ENCODE results near the gene ANXA8L1.
"Not testable (repeated sequence)": the region's sequence is repeated elsewhere in the genome, so short reads cannot be mapped to it uniquely, and the experiment has no call there.

The ANXA8L1 gene

GRCh38 chr10:46396441-46397279 is 21.1 kb downstream of the ANXA8L1 start:
- DNase-seq; in situ Hi-C loops (cut with MboI; ENCODE audit: low pct_unique_long_range_greater_than_20kb, low sequenced_read_pairs): not testable (repeated sequence)

- in situ Hi-C loops (cut with MboI; ENCODE audit: low pct_unique_long_range_greater_than_20kb, low sequenced_read_pairs); DNase-seq: not testable (repeated sequence)
Measured at GRCh38 chr10:46397767-46398166, 22.2 kb downstream of the ANXA8L1 start.

- in situ Hi-C loops (cut with MboI; ENCODE audit: low pct_unique_long_range_greater_than_20kb, low sequenced_read_pairs) = not testable (repeated sequence)
- DNase-seq = peak; percentile 5
Measured at GRCh38 chr10:46398212-46398886, 22.8 kb downstream of the ANXA8L1 start.

GRCh38 chr10:46409556-46409955 is 34.0 kb downstream of the ANXA8L1 start:
- in situ Hi-C loops (cut with MboI; ENCODE audit: low pct_unique_long_range_greater_than_20kb, low sequenced_read_pairs); DNase-seq: not testable (repeated sequence)

GRCh38 chr10:46411123-46411522 is 35.5 kb downstream of the ANXA8L1 start:
- DNase-seq; in situ Hi-C loops (cut with MboI; ENCODE audit: low pct_unique_long_range_greater_than_20kb, low sequenced_read_pairs): not testable (repeated sequence)

GRCh38 chr10:46412665-46413064 is 37.1 kb downstream of the ANXA8L1 start:
- DNase-seq; in situ Hi-C loops (cut with MboI; ENCODE audit: low pct_unique_long_range_greater_than_20kb, low sequenced_read_pairs): not testable (repeated sequence)

GRCh38 chr10:46415291-46415690 is 39.7 kb downstream of the ANXA8L1 start:
- DNase-seq; in situ Hi-C loops (cut with MboI; ENCODE audit: low pct_unique_long_range_greater_than_20kb, low sequenced_read_pairs): not testable (repeated sequence)

GRCh38 chr10:46418283-46418682 is 42.7 kb downstream of the ANXA8L1 start:
- in situ Hi-C loops (cut with MboI; ENCODE audit: low pct_unique_long_range_greater_than_20kb, low sequenced_read_pairs); DNase-seq: not testable (repeated sequence)

GRCh38 chr10:46419570-46420379 is 44.2 kb downstream of the ANXA8L1 start:
- in situ Hi-C loops (cut with MboI; ENCODE audit: low pct_unique_long_range_greater_than_20kb, low sequenced_read_pairs); DNase-seq: not testable (repeated sequence)

GRCh38 chr10:46423550-46423949 is 48.0 kb downstream of the ANXA8L1 start:
- DNase-seq; in situ Hi-C loops (cut with MboI; ENCODE audit: low pct_unique_long_range_greater_than_20kb, low sequenced_read_pairs): not testable (repeated sequence)

- in situ Hi-C loops (cut with MboI; ENCODE audit: low pct_unique_long_range_greater_than_20kb, low sequenced_read_pairs); DNase-seq: not testable (repeated sequence)
Measured at GRCh38 chr10:46440942-46441341, 65.4 kb downstream of the ANXA8L1 start.
